ENCODE results near the gene ATIC. TPM values are rescaled to one million over a fixed set of nuclear protein-coding genes. Genes with fewer than 3 reads are reported as not detected.

ATIC gene
- total RNA-seq, 1 donor from 2014 or later = 6.6 TPM

- no peak for DNase-seq
Observed at GRCh38 chr2:215361876-215362561, 50.2 kb downstream of the ATIC start.

GRCh38 chr2:215362562-215362904 lies 50.7 kb downstream of the ATIC start:
- DNase-seq = no peak

DNA sequence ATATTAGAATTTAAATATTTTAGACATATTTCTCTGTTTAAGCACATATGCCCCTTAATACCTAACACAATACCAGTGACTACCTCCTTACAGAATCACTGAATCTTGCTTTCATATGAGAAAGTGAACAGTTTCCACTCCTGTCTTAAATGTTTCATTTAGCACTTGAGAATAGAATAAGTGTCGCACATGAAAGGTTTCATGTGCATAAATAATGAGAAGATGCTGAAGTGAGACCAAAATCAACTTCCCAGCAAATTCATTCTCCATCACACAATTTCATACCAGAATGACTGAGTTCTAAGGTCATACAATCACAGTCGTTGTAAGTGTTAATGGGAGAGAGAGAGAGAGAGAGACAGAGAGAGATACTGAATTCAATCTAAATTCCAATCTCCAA lies 51.2 kb downstream of the ATIC start:
- DNase-seq = no peak

DNA sequence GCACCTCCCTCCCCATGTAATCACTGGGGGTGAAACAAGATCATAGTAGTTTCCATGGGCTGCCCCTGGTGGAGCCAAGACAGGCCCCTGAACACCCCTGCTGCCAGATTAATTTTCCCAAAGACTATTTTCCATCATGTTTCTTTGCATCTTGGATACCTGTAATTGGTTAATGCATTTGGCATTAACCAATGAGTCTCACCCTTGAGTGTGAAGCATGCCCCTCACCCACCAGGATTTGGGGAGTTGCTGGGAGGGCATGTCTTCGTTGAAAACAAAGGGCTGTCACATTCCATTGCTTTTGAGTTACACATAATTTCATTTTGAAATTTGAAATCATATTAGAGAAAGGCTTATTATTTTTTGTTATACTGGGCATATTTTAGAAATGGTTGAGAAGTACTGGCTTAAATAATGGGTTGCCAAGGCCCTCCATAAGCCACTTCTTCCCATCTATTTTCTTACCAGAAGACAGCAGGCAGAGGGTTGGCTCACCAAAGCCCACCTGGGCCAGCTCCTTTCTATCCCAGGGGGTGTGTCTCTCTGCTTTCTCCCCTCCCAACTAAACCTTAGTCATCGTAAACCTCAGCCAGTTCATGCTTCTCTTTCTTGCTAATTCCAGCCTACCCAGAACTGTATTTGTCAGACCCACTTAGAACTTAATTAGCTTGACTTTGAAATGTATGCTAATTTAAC lies 51.8 kb downstream of the ATIC start:
- DNase-seq = no peak

DNA sequence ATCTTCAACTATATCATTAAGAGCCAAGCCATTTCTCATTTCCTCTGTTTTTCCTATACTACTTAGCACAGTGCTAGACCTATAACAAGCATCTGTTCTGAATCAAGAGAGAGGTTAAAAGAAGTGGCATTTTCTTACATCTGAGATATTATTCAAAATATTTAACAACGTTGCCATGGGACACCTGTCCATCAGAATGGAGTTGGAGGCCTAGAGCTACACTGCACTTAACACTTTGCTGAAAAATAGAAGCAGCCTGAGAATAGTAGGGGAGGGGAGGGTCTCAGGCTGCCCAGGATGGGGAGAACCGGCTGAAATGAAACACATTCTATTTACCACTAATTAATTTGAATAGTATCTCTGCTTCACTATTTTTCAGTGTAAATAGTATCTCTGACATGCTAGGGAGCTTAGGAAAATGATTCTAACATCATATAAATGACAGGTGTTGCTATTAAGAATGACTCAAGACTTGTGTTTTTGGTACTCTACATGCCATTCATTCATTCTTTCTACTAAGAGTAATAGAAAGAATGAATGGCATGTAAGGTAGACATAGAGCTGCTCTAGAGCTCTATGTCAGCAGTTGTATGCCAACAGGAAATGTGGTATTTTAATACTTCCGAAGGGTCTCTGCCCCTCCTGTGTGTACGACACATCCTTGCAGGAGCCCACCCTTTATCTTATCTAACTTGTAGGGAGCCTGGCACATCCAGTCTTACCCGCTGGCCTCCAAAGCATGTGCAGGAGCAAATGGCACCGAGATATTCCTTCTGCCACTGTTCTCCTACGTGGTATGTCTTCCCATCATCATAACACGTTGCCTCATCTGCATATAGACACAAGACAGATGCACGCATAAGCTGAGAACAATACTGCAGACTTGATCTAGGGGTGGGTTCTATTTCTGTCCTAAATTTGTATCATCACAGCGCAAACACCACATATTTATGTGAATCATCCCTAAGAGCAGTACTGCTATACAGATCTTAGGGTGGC lies 52.6 kb downstream of the ATIC start:
- DNase-seq = no peak

GRCh38 chr2:215365184-215365658 lies 53.4 kb downstream of the ATIC start:
- no peak for DNase-seq

DNA sequence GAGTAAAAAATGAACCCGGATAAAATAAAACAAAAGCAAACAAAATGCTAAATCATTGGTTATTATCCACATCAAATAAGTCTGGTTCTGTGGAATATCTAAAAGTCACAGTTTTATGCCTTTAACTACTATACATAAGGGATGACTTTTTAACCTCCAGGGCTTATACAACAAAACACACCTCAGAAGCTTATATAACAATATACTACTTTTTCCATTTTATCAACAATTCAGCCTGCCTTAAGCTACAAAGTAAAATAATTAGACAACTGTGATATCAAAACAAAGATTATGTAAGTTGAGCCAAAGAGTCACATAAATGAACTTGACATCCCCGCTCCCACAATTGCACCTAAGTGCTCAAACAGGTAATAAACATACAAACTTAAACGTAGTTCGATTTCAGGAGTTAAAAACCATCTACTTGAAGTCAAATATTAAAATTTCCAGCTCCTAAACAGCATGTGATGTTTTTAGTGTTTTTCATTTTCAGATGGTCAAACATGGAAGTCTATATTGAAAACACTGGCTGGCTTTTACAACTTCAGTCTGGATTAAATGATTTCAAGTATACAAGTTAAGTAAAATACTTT lies 54.7 kb downstream of the ATIC start:
- no peak for DNase-seq

DNA sequence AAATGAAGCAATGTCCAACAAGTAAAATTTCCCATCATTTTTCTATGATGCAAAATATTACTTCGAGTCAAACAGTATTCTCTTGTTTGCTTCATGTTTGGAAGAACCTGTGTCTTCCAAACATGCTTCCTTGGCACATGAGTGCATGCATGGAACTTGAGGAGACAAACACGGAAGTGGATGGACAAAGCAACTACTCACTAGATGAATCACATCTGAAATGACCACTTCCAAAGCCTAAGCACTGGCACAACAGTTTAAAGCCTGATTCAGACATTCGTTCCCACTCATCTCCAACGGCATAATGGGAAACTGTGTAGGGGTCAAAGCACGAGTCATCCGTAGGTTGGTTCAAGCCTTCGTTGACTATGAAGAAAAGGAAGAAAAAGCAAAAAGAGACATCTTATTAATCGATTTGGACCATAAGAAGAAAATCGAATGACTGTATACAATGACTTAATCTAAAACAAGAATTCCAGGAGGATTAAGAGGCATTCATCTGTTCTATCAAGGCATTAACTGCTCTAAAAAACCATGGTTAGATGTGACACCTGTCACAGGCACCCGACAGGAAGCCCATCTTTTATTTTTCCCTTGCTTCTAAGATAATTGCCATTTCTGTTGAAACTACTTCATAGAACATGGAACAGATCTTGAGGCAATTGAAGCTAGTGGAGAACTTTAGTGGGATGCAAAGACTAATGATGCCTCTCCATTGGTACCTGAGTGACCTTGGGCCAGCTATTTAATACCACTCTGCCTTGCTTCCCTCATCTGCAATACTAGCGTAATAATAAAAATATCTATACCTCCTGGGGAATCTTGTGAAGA lies 56.0 kb downstream of the ATIC start:
- DNase-seq = peak; percentile 40

- no peak for DNase-seq
Observed at GRCh38 chr2:215368493-215368809, 56.6 kb downstream of the ATIC start.

GRCh38 chr2:215369181-215369760 lies 57.4 kb downstream of the ATIC start:
- DNase-seq = no peak

- no peak for DNase-seq
Observed at GRCh38 chr2:215370112-215370965, 58.5 kb downstream of the ATIC start.

DNA sequence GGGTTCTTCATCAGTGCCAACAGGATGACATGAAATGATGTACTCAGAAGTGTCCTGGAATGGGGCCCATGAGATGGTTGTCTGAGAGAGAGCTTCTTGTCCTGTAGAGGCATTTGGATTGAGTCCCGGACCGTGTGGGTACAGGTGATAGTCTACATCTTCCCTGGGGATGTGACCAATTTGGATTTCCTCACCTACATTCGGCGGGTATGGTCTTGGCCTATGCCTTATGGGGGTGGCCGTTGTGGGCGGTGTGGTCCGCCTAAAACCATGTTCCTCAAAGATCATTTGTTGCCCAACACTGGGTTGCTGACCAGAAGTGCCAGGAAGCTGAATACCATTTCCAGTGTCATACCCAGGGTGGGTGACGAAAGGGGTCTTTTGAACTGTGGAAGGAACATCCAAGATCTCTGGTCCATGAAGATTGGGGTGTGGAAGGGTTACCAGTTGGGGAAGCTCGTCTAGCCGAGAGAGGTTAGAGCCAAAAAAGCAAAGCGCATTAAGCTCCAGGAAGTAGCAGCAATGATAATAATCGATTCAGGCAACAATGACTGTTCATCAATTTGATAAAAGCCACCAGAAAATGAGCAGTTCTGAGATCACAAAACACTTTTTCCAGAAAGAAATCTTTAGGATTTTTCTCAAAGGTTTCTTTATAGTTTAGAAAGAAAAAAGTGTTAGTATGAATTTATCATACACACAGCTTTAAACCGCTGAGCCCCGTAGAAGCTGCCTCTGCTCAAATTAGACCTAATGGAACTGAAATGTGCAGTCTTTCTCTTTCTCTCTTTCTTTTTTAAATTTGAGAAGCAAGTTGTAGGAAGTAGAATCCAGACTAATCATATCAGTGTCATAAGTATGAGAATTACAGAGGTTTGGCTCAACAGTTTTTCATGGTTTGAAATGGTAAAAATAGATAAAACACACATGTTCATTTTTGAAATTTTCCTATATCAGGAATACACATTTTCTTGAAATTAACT lies 60.3 kb downstream of the ATIC start:
- DNase-seq = no peak

- DNase-seq = no peak
Observed at GRCh38 chr2:215372968-215373649, 61.2 kb downstream of the ATIC start.

GRCh38 chr2:215374002-215374401 lies 62.1 kb downstream of the ATIC start:
- no peak for DNase-seq

DNA sequence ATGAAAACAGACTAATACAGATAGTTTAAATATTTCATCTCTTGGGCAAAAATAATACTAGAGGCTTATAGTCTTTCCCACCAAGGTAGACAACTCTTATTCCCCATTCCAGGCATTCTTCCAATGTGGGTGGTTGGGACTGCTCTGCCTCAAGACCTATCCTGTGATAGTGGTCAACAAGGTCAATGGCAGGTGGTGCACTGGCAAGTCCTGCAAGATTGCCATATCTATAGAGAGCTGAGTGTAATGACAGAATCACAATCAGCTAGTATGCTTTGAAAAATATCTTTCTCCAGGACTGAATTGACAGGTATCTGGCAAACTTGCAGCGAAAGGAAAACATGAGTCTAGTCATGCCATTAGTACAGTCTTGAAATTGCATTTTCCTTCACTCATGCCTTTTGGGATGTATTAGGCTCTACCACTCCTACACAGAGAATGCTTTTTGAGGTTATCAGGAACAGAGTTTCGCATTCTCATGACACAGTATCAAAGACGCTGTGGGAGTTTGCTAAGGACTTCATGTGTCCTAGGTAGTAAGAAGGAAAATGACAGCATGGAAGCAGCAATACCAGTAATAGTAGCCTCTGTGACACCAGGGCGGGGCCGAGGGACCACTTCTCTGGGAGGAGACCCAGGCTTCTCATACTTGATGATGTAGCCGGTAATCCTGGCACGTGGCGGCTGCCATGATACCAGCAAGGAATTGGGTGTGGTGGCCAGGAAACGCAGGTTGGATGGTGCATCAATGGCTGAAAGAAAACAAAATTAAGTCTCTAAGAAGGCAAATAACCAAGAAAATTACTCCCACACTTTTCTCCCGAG lies 63.0 kb downstream of the ATIC start:
- no peak for DNase-seq

- no peak for DNase-seq
Observed at GRCh38 chr2:215375467-215375830, 63.6 kb downstream of the ATIC start.

GRCh38 chr2:215376103-215376780 lies 64.4 kb downstream of the ATIC start:
- no peak for DNase-seq

Measured in dermis blood vessel endothelial cell (primary cell).